SIG-M5 (cell line): ENCODE results near the gene SERF1A.
"Not testable (repeated sequence)": the region's sequence is repeated elsewhere in the genome, so short reads cannot be mapped to it uniquely, and the experiment has no call there.

Experiments used
- DNase-seq: peaks from one replicate; lab custom pipeline; 2025; lab: John Stamatoyannopoulos, UW

The SERF1A gene

DNA sequence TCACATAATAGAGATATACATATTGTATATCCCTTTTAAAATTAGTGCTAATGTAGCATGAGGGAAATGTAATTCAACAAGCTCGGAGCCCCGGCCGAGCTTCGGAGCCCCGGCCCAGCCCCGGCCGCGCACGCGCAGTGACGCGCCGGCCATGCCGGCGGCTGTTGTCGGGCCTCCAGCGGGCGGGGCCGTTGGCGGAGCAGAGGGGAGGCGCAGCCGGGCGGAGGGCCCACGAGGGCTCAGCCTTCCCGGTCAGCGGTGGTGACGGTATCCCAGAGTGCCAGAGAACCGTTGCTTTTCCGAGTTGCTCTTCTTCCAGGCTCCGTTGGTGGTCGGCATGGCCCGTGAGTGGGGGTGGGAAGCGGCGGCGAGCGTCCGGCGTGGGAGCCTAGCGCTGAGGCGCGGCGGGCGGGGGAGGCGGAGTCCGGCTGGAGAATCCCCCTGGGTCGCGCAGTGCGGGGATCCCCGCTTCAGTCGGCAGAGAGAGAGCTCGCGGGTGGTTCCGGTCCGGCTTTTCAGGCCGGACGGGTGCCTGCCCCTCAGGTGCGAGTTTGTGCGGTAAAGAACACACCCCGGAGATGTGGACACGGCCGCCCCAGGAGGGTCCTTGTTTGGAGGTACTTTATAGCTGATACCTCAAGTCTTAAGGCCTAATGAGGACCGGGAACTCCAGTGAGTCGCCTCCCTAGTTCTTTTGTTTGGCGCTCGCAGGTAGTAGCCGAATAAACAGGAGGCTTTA is at the start of gene SERF1A:
Gene SERF1A, plus strand, starts transcription at position 137 of the 739 bp plus-strand sequence. Its CDS starts 201 bp downstream, at position 338.
- not testable (repeated sequence) for DNase-seq

DNA sequence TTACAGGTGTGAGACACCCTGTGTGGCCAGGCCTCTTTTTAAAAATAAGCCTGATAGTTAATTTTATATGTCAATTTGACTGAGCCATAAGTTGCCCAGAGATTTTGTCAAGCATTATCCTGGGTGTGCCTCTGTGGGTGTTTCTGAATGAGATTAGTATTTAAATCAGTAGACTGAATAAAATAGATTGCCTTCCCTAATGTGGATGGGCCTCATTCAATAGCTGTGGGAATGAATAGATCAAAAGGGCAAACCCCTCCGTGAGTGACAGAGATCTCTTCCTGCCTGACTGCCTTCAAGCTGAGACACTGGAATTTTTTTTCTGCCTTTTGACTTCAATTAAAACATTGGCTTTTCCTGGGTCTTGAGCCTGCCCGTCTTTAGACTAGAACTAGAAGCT is 33.7 kb upstream of the SERF1A start:
- DNase-seq: not testable (repeated sequence)

DNA sequence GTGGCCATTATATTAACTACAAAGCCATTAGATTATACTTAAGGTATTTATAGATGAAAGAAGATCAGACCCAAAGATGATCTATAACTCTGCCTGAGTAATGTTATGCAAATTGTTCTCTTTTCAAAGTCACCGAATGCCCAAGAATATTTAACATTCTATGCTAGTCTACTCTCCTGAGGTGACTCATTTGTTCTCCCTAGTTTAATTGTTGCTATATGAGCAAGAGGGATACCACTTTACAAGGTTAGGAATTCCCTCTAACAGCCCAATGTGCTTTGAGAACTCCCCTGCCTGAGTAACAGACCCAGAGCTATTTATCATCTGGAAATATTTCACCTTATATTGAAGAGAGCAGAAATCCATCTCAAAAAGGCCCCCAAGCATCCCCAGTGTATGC is 29.8 kb upstream of the SERF1A start:
- DNase-seq: not testable (repeated sequence)

DNA sequence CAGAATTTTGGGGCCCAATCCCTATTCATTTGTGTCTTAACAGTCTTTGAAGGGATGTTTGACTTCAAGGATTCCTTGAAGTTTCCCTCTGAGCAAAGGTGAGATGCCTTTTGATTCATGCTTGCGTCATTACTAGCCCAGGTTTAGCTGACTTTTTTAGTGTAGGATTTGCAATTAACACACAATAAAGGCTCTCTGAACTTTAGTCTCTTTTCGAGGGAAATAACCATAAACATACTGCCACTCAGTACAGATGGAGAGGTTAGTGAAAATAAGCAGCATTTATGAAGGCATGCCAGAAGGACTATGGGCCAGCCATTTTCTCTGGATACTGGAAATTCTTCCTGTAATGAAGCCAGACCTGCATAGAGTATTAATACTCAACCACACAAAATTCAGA is 4.4 kb upstream of the SERF1A start:
- not testable (repeated sequence) for DNase-seq

DNA sequence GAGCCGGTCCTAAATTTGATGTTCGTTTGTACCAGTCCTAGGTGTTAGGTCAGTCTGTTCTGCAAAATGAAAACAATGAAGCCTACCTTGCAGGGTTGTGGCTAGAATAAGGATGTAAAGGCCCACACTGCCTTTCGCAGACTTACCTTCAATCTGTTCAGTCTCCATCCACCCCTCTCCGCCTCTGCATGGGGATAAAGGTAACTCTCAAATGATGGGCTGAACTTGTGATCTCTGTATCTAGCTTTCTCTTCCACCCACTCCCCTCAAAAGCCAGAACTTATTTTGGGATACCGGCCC is 753 bp downstream of the SERF1A start:
- DNase-seq: not testable (repeated sequence)

DNA sequence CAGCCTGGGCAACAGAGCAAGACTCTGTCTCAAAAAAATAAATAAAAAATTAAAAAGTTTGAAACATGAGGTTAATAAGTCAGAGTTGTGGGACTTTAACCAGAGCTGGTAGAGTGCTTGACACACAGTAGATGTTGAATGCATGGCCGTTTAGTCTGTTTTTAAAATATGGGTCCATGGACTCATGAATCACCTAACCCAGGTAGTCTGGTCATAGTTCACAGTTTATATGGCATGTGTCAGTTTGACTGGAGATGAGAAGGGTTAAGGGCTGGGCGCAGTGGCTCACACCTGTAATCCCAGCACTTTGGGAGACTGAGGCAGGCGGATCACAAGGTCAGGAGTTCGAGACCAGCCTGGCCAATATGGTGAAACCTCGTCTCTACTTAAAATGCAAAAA is 6.2 kb downstream of the SERF1A start:
- not testable (repeated sequence) for DNase-seq

DNA sequence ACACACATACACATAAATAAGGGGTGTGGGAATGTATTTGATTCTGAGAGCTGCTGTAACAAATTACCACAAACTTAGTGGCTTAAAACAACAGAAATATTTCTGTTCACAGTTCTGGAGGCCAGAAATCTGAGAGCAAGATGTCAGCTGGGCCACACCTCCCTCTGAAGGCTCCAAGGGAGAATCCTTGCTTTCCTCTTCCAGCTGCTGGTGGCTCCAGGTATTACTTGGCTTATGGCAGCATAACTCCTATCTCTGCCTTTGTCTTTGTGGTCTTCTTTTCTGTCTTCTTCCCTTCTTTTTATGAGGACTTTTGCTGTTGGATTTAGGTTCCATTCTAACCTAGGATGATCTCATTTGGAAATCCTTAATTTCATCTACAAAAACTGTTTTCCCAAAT is 16.4 kb downstream of the SERF1A start:
- DNase-seq: not testable (repeated sequence)

DNA sequence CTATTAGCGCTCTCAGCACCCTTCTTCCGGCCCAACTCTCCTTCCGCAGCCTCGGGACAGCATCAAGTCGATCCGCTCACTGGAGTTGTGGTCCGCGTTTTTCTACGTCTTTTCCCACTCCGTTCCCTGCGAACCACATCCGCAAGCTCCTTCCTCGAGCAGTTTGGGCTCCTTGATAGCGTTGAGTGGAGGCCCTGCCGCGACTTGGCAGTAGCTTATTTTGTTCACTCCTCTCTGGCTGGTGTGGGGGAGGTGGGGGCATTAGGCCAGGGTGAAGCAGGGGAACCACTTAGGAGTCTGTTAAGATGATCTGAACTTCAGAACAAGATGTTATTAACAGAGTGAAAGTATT is 24.7 kb downstream of the SERF1A start:
- not testable (repeated sequence) for DNase-seq

DNA sequence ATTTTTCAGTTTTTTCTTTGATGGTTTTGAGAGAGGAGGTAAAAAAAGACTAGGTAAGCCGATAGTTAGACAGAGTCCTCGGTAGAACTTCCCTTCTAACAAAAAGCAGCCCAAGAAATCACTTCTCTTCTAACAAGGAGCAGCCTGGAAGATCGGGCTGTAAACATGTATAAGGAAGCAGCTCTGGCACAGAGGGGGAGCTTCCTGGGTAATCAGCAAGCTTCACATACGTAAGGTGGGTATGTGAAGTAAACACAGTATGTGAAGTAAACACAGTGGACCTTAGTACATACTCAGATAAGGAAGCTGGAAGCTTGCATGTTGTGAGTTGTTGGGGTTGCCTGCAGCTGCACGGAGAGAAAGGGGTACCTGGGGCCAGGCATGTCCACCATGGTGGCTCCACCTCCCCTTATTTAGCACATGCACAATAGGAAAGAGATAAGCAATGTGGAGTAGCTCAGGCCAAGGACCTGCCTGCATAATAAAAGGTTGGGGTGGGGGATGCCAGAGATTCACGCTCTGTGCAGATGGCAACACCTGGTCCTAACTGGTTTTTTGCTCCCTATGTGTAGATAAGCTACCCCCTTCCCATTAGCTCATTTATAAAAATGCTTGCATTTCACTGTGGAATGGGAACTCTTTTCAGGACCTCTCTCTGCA is 31.4 kb downstream of the SERF1A start:
- not testable (repeated sequence) for DNase-seq

DNA sequence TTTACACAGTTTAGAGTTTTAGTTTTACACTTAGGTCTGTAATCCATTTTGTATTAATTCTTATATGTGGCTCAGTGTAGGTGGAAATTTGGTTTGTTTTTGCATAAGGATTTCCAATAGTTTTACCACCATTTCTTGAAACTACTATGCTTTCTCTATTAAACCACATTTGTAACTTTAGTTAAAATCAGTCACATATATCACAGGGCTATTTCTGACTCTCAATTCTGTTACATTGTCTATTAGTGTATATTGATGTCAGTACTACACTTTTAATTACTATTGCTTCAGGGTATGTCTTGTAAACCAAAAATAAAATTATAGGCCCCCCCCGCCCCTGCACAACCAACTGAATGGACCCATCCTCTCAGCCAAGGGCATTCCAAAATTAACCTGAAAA is 32.1 kb downstream of the SERF1A start:
- not testable (repeated sequence) for DNase-seq

DNA sequence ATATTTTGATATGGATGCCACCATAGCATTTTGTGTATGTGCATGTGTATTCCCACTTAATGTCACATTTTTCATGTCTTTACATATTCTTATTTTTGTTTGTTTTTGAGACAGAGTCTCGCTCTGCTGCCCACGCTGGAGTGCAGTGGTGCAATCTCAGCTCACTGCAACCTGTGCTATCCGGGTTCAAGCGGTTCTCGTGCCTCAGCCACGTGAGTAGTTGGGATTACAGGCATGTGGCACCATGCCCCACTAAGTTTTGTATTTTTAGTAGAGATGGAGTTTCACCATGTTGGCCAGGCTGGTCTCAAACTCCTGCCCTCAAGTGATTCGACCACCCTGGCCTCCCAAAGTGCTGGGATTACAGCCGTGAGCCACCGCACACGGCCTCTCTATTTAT is 52.6 kb downstream of the SERF1A start:
- not testable (repeated sequence) for DNase-seq
